Measurements from ENCODE around the gene GAS7.

Gene GAS7

DNA sequence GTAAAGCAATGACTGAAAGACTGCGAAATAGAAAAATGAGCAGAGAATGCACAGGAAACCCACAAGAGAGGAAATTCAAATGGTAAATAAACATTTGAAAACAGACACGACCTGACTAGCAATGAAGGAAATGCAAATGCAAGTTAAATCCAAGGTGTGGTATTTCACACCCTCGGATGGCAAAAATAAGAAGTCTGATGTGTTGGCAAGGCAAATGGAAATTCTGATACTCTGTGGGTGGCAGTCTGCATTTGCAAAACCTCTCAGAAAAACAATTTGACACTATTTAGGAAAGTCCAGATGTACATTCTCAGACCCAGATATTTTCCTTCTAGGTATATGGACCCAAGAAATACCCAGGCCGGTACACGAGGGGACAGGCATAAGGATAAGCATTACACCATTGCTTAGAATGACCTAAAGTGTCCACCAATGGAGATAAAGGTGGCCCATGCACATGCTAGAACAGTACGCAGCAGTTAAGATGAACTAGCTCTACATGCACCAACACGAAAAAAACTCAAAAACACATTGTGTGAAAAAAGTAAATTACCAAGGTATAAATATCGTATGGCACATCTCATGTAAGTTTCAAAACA is 116.7 kb downstream of the GAS7 start:
- TF ChIP-seq PPARA (CRISPR knock-in tag; IDR thresholded peaks at IDR 0.05; ENCODE audit: borderline replicate concordance), result no peak
- TF ChIP-seq, protein P1, sequence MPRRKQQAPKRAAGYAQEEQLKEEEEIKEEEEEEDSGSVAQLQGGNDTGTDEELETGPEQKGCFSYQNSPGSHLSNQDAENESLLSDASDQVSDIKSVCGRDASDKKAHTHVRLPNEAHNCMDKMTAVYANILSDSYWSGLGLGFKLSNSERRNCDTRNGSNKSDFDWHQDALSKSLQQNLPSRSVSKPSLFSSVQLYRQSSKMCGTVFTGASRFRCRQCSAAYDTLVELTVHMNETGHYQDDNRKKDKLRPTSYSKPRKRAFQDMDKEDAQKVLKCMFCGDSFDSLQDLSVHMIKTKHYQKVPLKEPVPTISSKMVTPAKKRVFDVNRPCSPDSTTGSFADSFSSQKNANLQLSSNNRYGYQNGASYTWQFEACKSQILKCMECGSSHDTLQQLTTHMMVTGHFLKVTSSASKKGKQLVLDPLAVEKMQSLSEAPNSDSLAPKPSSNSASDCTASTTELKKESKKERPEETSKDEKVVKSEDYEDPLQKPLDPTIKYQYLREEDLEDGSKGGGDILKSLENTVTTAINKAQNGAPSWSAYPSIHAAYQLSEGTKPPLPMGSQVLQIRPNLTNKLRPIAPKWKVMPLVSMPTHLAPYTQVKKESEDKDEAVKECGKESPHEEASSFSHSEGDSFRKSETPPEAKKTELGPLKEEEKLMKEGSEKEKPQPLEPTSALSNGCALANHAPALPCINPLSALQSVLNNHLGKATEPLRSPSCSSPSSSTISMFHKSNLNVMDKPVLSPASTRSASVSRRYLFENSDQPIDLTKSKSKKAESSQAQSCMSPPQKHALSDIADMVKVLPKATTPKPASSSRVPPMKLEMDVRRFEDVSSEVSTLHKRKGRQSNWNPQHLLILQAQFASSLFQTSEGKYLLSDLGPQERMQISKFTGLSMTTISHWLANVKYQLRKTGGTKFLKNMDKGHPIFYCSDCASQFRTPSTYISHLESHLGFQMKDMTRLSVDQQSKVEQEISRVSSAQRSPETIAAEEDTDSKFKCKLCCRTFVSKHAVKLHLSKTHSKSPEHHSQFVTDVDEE (CRISPR knock-in tag; IDR thresholded peaks at IDR 0.05), result no peak
- TF ChIP-seq, protein P2, sequence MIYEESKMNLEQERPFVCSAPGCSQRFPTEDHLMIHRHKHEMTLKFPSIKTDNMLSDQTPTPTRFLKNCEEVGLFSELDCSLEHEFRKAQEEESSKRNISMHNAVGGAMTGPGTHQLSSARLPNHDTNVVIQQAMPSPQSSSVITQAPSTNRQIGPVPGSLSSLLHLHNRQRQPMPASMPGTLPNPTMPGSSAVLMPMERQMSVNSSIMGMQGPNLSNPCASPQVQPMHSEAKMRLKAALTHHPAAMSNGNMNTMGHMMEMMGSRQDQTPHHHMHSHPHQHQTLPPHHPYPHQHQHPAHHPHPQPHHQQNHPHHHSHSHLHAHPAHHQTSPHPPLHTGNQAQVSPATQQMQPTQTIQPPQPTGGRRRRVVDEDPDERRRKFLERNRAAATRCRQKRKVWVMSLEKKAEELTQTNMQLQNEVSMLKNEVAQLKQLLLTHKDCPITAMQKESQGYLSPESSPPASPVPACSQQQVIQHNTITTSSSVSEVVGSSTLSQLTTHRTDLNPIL (CRISPR knock-in tag; IDR thresholded peaks at IDR 0.05; ENCODE audit: low read depth), result no peak
- TF ChIP-seq TOX (CRISPR knock-in tag; IDR thresholded peaks at IDR 0.05; ENCODE audit: borderline replicate concordance), result no peak
- no peak for TF ChIP-seq OSR1 (CRISPR knock-in tag; IDR thresholded peaks at IDR 0.05)
- no peak for ATAC-seq

DNA sequence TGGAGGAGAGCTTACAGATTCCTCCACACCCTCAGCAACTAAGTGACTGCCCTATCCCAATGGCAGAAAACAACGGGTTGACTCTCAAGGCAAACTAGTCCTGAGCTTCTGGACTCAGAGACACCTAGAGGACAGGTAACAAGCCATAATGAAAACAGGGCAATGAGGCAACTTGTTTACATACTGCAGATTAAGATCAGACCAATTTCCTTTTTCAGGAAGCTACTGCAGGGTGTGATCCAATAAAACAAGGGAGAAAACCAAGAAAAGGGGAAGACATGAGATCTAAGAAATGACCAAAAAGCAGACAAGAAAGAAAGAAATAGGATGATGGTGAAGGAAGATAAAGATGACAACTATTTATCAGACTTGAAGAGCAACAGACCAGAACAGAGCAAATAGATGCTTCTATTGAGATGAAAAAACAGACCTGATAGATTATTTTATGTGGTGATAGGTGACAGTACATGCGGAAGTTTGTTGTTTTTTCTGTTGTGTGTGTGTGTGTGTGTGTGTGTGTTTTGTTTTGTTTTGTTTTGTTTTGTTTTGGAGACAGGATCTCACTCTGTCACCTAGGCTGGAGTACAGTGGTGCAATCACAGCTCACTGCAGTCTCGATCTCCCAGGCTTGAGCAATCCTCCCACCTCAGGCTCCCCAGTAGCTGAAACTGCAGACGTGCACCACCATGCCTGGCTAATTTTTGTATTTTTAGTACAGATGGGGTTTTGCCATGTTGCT is 120.7 kb downstream of the GAS7 start:
- ATAC-seq, result no peak
- TF ChIP-seq CSDC2 (CRISPR knock-in tag; IDR thresholded peaks at IDR 0.05) (no peak), ARNTL (CRISPR knock-in tag; IDR thresholded peaks at IDR 0.05; ENCODE audit: borderline replicate concordance, low read depth) (no peak), POU6F1 (CRISPR knock-in tag; IDR thresholded peaks at IDR 0.05; ENCODE audit: borderline replicate concordance, low read depth) (no peak), OSR1 (CRISPR knock-in tag; IDR thresholded peaks at IDR 0.05) (no peak), TOX (CRISPR knock-in tag; IDR thresholded peaks at IDR 0.05; ENCODE audit: borderline replicate concordance) (no peak), ZNF8 (CRISPR knock-in tag; IDR thresholded peaks at IDR 0.05) (no peak), RARB (CRISPR knock-in tag; IDR thresholded peaks at IDR 0.05) (no peak)
- TF ChIP-seq, protein P1 (CRISPR knock-in tag; IDR thresholded peaks at IDR 0.05), result no peak

GRCh38 chr17:10075919-10076318 is 122.5 kb downstream of the GAS7 start:
- TF ChIP-seq BACH2 (CRISPR knock-in tag; IDR thresholded peaks at IDR 0.05; ENCODE audit: borderline replicate concordance) (no peak), ZC3H10 (CRISPR knock-in tag; IDR thresholded peaks at IDR 0.05) (no peak), OSR1 (CRISPR knock-in tag; IDR thresholded peaks at IDR 0.05) (no peak), RARB (CRISPR knock-in tag; IDR thresholded peaks at IDR 0.05) (no peak), ZFP3 (CRISPR knock-in tag; IDR thresholded peaks at IDR 0.05) (no peak), ZNF8 (CRISPR knock-in tag; IDR thresholded peaks at IDR 0.05) (no peak), SNAI2 (CRISPR knock-in tag; IDR thresholded peaks at IDR 0.05) (no peak), ESRRG (CRISPR knock-in tag; IDR thresholded peaks at IDR 0.05) (no peak), PATZ1 (CRISPR knock-in tag; IDR thresholded peaks at IDR 0.05; ENCODE audit: borderline replicate concordance) (no peak), GLIS3 (CRISPR knock-in tag; IDR thresholded peaks at IDR 0.05) (no peak), CSDC2 (CRISPR knock-in tag; IDR thresholded peaks at IDR 0.05) (no peak)
- TF ChIP-seq, protein P2 (CRISPR knock-in tag; IDR thresholded peaks at IDR 0.05; ENCODE audit: low read depth), result no peak
- TF ChIP-seq, protein P1 (CRISPR knock-in tag; IDR thresholded peaks at IDR 0.05), result no peak
- no peak for ATAC-seq
